Measurements from ENCODE around the gene ZC3H6.

GRCh38 chr2:112305132-112305531 is 29.7 kb downstream of the ZC3H6 start:
- TF ChIP-seq CTCF (conservative IDR thresholded peaks at IDR 0.05) = no peak
- no peak for TF ChIP-seq ZFX (IDR thresholded peaks at IDR 0.05)

Measured in C4-2B (cell line).